T-cell (primary cell): ENCODE results near the gene DNASE2B. TPM values are rescaled to one million over a fixed set of nuclear protein-coding genes. Genes with fewer than 3 reads are reported as not detected.

Source experiments
- ATAC-seq, 4 experiments: fragments of 200-7000 bp in 3 of 4; fragments of 150-1000 bp in 1 of 4; cut with Tn5 transposase; replicated peaks in 1 of 4; 1 replicate in 3 of 4; 2 replicates in 1 of 4; pipeline ENCODE4 v1.10.0; 2021; ENCODE audit warnings: moderate library complexity in 3 of 4, mild to moderate bottlenecking in 2 of 4, moderate number of reproducible peaks in 1 of 4
- CTCF ChIA-PET, 2 donors: fragments of 300-600 bp; sonication (Branson Sonifier 250); formaldehyde crosslinking; loops; one replicate each; lab custom pipeline; 2022; ENCODE audit warnings: antibody characterized with exemption in 2 of 2; lab: Charles Lee
- POLR2A ChIA-PET, 2 donors: fragments of 300-600 bp; sonication (Branson Sonifier 250); formaldehyde crosslinking; loops; one replicate each; lab custom pipeline; 2022; ENCODE audit warnings: antibody characterized with exemption in 2 of 2; lab: Charles Lee
- DNase-seq, 35 experiments: peaks; one replicate each; pipeline versions ENCODE4 v3.0.0 to v3.0.0-alpha.2; 2013 to 2023
- H3K27ac ChIP-seq: one replicate; pipeline ENCODE4 v1.5.1; 2013; ENCODE audit warnings: low read length
- H3K27me3 ChIP-seq, 2 experiments: replicated peaks in 1 of 2; 1 replicate in 1 of 2; 2 replicates in 1 of 2; pipeline versions ENCODE4 v1.6.1 to v1.7.0; 2013; ENCODE audit warnings: low read length in 1 of 2, mixed read lengths in 1 of 2; ENCODE audit not compliant: control insufficient read depth in 2 of 2, insufficient read depth in 2 of 2; ENCODE audit errors: extremely low read depth in 1 of 2
- H3K36me3 ChIP-seq, 2 donors: 1 replicate in 1 of 2; 2 replicates in 1 of 2; pipeline versions ENCODE4 v1.6.1 to v1.7.0; 2013; ENCODE audit warnings: low read length in 1 of 2; ENCODE audit not compliant: control insufficient read depth in 2 of 2, insufficient read depth in 1 of 2; ENCODE audit errors: extremely low read depth in 1 of 2
- H3K4me1 ChIP-seq, 2 experiments: 1 replicate in 1 of 2; 2 replicates in 1 of 2; pipeline versions ENCODE4 v1.6.1 to v1.7.0; 2013; ENCODE audit warnings: low read length in 2 of 2, mixed read lengths in 1 of 2; ENCODE audit not compliant: insufficient read depth in 2 of 2, control insufficient read depth in 1 of 2; ENCODE audit errors: extremely low read depth in 1 of 2
- H3K4me3 ChIP-seq, 2 donors: 1 replicate in 1 of 2; 2 replicates in 1 of 2; pipeline versions ENCODE4 v1.5.1 to v1.7.0; 2013; ENCODE audit warnings: mild to moderate bottlenecking in 2 of 2, low read length in 1 of 2, moderate library complexity in 1 of 2; ENCODE audit not compliant: control insufficient read depth in 1 of 2; ENCODE audit errors: extremely low read depth in 1 of 2
- H3K9me3 ChIP-seq: 2 replicates; pipeline ENCODE4 v1.7.0; 2013
- H3K27ac Mint-ChIP-seq, 2 donors: one replicate each; pipeline ENCODE4 v1.8.0; 2020 to 2021; ENCODE audit warnings: mild to moderate bottlenecking in 2 of 2, mixed read lengths in 2 of 2
- H3K27me3 Mint-ChIP-seq, 2 donors: one replicate each; pipeline ENCODE4 v1.8.0; 2021 to 2022; ENCODE audit warnings: mixed read lengths in 2 of 2
- H3K36me3 Mint-ChIP-seq: one replicate; pipeline ENCODE4 v1.8.0; 2021; ENCODE audit warnings: mixed read lengths
- H3K4me1 Mint-ChIP-seq, 3 donors: one replicate each; pipeline ENCODE4 v1.8.0; 2020 to 2022; ENCODE audit warnings: mixed read lengths in 3 of 3, mild to moderate bottlenecking in 1 of 3
- H3K4me3 Mint-ChIP-seq, 3 donors: one replicate each; pipeline ENCODE4 v1.8.0; 2020 to 2022; ENCODE audit warnings: mild to moderate bottlenecking in 3 of 3, mixed read lengths in 3 of 3, moderate library complexity in 3 of 3
- H3K9me3 Mint-ChIP-seq, 3 donors: one replicate each; pipeline ENCODE4 v1.8.0; 2020 to 2022; ENCODE audit warnings: mixed read lengths in 3 of 3
- WGBS: methylation state at CpG from one replicate; pipeline ENCODE4 v1.1.5; 2013; ENCODE audit warnings: missing lambda C conversion rate; ENCODE audit not compliant: insufficient coverage; 5-methylcytosine and 5-hydroxymethylcytosine counted together
- total RNA-seq, 35 experiments: library from RNA in 6 of 35; stranded (reverse) in 6 of 35; fragments of 120-200 nt in 1 of 35; gene quantifications; one replicate each; pipeline versions ENCODE4 v1.2.1 to v1.2.4 and lab custom pipeline; 2013 to 2026

Gene DNASE2B
- total RNA-seq, 5 donors from 2014 or later (not counting 1 experiment from before 2014, with no cell fraction given) = not detected

- H3K27ac ChIP-seq = no peak overlapping the region
- POLR2A ChIA-PET = no interaction called here
- no peak overlapping the region for H3K27ac Mint-ChIP-seq
- ATAC-seq = no peak
- H3K9me3 Mint-ChIP-seq = no peaks in the 10 kb centered on the region
- WGBS = 100% methylated on average over 1 of the region's 2 CpGs
- CTCF ChIA-PET = no interaction called here
- no peaks in the 10 kb centered on the region for H3K4me1 ChIP-seq
- H3K27me3 Mint-ChIP-seq = no peaks in the 10 kb centered on the region
- no peak overlapping the region for H3K4me3 ChIP-seq
- H3K36me3 ChIP-seq = no peaks in the 10 kb centered on the region
- no peaks in the 10 kb centered on the region for H3K4me1 Mint-ChIP-seq
- DNase-seq = no peak
- H3K4me3 Mint-ChIP-seq = no peak overlapping the region
- H3K36me3 Mint-ChIP-seq = no peaks in the 10 kb centered on the region
- no peaks in the 10 kb centered on the region for H3K27me3 ChIP-seq
- H3K9me3 ChIP-seq = no peaks in the 10 kb centered on the region
These were observed 17.1 kb downstream of the DNASE2B start for GRCh38 chr1:84415396-84415795.

- no peak overlapping the region for H3K27ac ChIP-seq
- H3K4me3 ChIP-seq = no peak overlapping the region
- no peaks in the 10 kb centered on the region for H3K4me1 ChIP-seq
- peaks cover 0 to 3% of the 10 kb centered on the region in 2 experiments for H3K27me3 ChIP-seq
- Mint-ChIP-seq H3K27me3 (peaks cover 0 to 4% of the 10 kb centered on the region in 2 donors), H3K9me3 (no peaks in the 10 kb centered on the region), H3K4me3 (no peak overlapping the region), H3K36me3 (no peaks in the 10 kb centered on the region), H3K27ac (no peak overlapping the region), H3K4me1 (no peaks in the 10 kb centered on the region)
- H3K9me3 ChIP-seq = no peaks in the 10 kb centered on the region
- DNase-seq = no peak
- CTCF ChIA-PET = no interaction called here
- ATAC-seq = no peak
- H3K36me3 ChIP-seq = no peaks in the 10 kb centered on the region
- POLR2A ChIA-PET = no interaction called here
These were observed 24.6 kb downstream of the DNASE2B start for GRCh38 chr1:84422909-84423308.

DNA sequence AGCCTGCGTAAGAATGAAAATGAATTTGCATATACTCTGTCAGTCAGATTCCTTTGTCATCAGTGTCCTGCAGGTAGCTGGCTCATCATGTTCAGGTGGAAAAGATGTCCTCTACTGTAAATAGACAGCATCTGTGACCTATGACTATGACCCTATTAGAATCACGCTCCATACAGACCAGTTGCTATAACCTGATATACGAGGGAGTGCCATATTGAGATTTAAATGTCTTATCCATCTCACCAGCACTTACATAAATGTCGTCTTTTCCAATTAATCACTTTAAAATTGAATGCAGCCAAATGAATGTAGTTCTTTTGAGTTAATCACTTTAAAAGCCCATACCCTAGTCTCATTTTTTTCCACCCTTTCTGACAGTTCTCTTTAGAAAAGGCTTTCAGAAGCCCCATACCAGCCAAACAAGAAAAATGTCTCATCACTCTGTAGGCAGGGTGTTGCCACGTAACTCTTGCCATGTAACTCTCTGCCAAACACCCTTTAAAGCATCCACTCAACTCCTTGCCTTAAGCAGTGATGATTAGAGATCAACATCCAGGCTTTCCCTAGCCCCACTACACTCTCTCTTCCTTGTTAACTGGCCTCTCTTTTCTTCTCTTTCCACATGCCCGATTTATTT, 26.3 kb downstream of the DNASE2B start:
- Histone ChIP-seq H3K9me3 (no peaks in the 10 kb centered on the region), H3K4me1 (no peaks in the 10 kb centered on the region), H3K27ac (no peak overlapping the region), H3K4me3 (no peak overlapping the region), H3K27me3 (peaks cover 0 to 3% of the 10 kb centered on the region in 2 experiments), H3K36me3 (no peaks in the 10 kb centered on the region)
- ChIA-PET POLR2A (no interaction called here), CTCF (interaction anchor here in 1 of 2 donors (0.8 kb wide), 1 partner anchor 9 kb away, joined by 3 read pairs; no protein-coding TSS in a partner anchor)
- ATAC-seq (no peak), DNase-seq (no peak)
- Mint-ChIP-seq H3K4me1 (no peaks in the 10 kb centered on the region), H3K4me3 (no peak overlapping the region), H3K27me3 (peaks cover 0 to 4% of the 10 kb centered on the region in 2 donors), H3K36me3 (no peaks in the 10 kb centered on the region), H3K9me3 (peaks cover 1 to 2% (median 2%) of the 10 kb centered on the region in 3 donors), H3K27ac (no peak overlapping the region)
- 86% methylated on average over 3 of the region's 6 CpGs for WGBS

- POLR2A ChIA-PET = no interaction called here
- H3K27ac Mint-ChIP-seq = no peak overlapping the region
- ATAC-seq (no peak), DNase-seq (no peak)
- H3K4me3 Mint-ChIP-seq = no peak overlapping the region
- no CpG with 5 or more reads among the region's 5 CpGs for WGBS
- H3K27ac ChIP-seq = no peak overlapping the region
- H3K4me1 ChIP-seq = no peaks in the 10 kb centered on the region
- H3K27me3 ChIP-seq = peaks cover 0 to 3% of the 10 kb centered on the region in 2 experiments
- H3K9me3 ChIP-seq = no peaks in the 10 kb centered on the region
- no peaks in the 10 kb centered on the region for H3K4me1 Mint-ChIP-seq
- H3K27me3 Mint-ChIP-seq = peaks cover 0 to 4% of the 10 kb centered on the region in 2 donors
- H3K4me3 ChIP-seq = no peak overlapping the region
- H3K9me3 Mint-ChIP-seq = peaks cover 6% of the 10 kb centered on the region in 3 donors
- CTCF ChIA-PET = interaction anchor here (0.6 to 0.8 kb wide), 2 partner anchors 8 to 16 kb away, joined by 3 to 7 read pairs; no protein-coding TSS in a partner anchor
- H3K36me3 ChIP-seq = no peaks in the 10 kb centered on the region
- no peaks in the 10 kb centered on the region for H3K36me3 Mint-ChIP-seq
These were observed 27.0 kb downstream of the DNASE2B start for GRCh38 chr1:84425150-84425896.

DNA sequence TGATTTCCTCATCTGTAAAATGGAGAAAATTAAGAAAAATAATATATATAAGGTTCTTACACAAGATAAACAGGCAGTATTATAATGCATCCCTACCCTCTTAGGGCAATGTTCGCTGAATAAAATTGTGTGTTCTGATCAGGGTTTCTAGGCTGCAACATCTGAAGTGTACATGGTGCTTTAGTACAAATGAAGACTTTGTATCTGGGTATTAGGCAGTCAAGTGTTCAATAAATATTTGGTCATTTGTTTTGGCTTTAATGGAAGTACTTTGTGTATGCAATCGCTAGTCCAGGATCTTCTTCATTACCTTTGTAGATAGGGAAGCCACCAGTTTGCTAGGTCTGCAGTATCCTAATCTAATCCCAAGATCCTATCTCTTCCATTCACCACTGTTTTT, 28.1 kb downstream of the DNASE2B start:
- no peak overlapping the region for H3K27ac ChIP-seq
- WGBS = no CpG with 5 or more reads among the region's 2 CpGs
- Mint-ChIP-seq H3K27me3 (peaks cover 0 to 4% of the 10 kb centered on the region in 2 donors), H3K4me3 (no peak overlapping the region), H3K27ac (no peak overlapping the region), H3K36me3 (no peaks in the 10 kb centered on the region), H3K4me1 (no peaks in the 10 kb centered on the region), H3K9me3 (peaks cover 6% of the 10 kb centered on the region in 3 donors)
- DNase-seq (no peak), ATAC-seq (no peak)
- H3K4me3 ChIP-seq = no peak overlapping the region
- H3K27me3 ChIP-seq = no peaks in the 10 kb centered on the region
- ChIA-PET POLR2A (no interaction called here), CTCF (no interaction called here)
- no peaks in the 10 kb centered on the region for H3K36me3 ChIP-seq
- H3K4me1 ChIP-seq = no peaks in the 10 kb centered on the region
- no peaks in the 10 kb centered on the region for H3K9me3 ChIP-seq

GRCh38 chr1:84427250-84428188, 29.2 kb downstream of the DNASE2B start:
- peaks cover 6% of the 10 kb centered on the region in 3 donors for H3K9me3 Mint-ChIP-seq
- no peak overlapping the region for H3K4me3 ChIP-seq
- no peaks in the 10 kb centered on the region for H3K36me3 Mint-ChIP-seq
- WGBS = 92% methylated on average over 5 of the region's 6 CpGs
- no peaks in the 10 kb centered on the region for H3K27me3 ChIP-seq
- ChIA-PET CTCF (interaction anchor here in 1 of 2 donors (0.6 to 0.9 kb wide), 2 partner anchors 86 to 239 kb away, joined by 5 read pairs; no protein-coding TSS in a partner anchor), POLR2A (interaction anchor here in 1 of 2 donors (0.6 kb wide), 1 partner anchor 278 kb away, joined by 4 read pairs; no protein-coding TSS in a partner anchor)
- peaks cover 0 to 4% of the 10 kb centered on the region in 2 donors for H3K27me3 Mint-ChIP-seq
- H3K27ac Mint-ChIP-seq = no peak overlapping the region
- H3K9me3 ChIP-seq = no peaks in the 10 kb centered on the region
- H3K4me1 ChIP-seq = no peaks in the 10 kb centered on the region
- ATAC-seq (no peak), DNase-seq (no peak)
- H3K27ac ChIP-seq = no peak overlapping the region
- H3K4me1 Mint-ChIP-seq = no peaks in the 10 kb centered on the region
- no peak overlapping the region for H3K4me3 Mint-ChIP-seq
- no peaks in the 10 kb centered on the region for H3K36me3 ChIP-seq
